Cardiac muscle cell (in vitro differentiated cells and primary cell): ENCODE measurements around the gene NRF1. TPM values are rescaled to one million over a fixed set of nuclear protein-coding genes. Genes with fewer than 3 reads are reported as not detected.
A peak's percentile ranks its signal among the peaks of the same experiment; 100 is the strongest.

Source experiments
- DNase-seq, 2 donors: peaks; one replicate each; pipeline versions ENCODE4 v3.0.0 to v3.0.0-alpha.2; 2010 to 2017; ENCODE audit warnings: low read depth in 1 of 2, low spot score in 1 of 2
- H3K27ac ChIP-seq: fragments of 200-600 bp; sonication (generic); 2 replicates; pipeline ENCODE4 v1.5.1; 2016
- H3K27me3 ChIP-seq: fragments of 200-600 bp; sonication (generic); 2 replicates; pipeline ENCODE4 v1.6.0; 2016; ENCODE audit warnings: control low read depth
- H3K36me3 ChIP-seq: fragments of 200-600 bp; sonication (generic); 2 replicates; pipeline ENCODE4 v1.5.1; 2016; ENCODE audit warnings: control low read depth
- H3K4me1 ChIP-seq: fragments of 200-600 bp; sonication (generic); 2 replicates; pipeline ENCODE4 v1.8.1; 2017; ENCODE audit warnings: low read depth, mild to moderate bottlenecking, mixed run types
- H3K4me3 ChIP-seq: fragments of 200-600 bp; sonication (generic); 2 replicates; pipeline ENCODE4 v1.5.1; 2016; ENCODE audit warnings: mild to moderate bottlenecking
- H3K9me3 ChIP-seq: fragments of 200-600 bp; sonication (generic); 2 replicates; pipeline ENCODE4 v1.5.1; 2017; ENCODE audit warnings: low read depth, mild to moderate bottlenecking, control low read depth
- polyA plus RNA-seq: library from polyadenylated mRNA; unstranded; fragments of >200 nt; fragmentation: Nextera tagmentation; extraction: Ambion mirVana; gene quantifications from 2 replicates; pipeline ENCODE4 v1.2.1, GENCODE V29; 2016
- total RNA-seq: library from RNA; depleted of rRNA; stranded (reverse); fragments of >200 nt; gene quantifications from 2 replicates; pipeline ENCODE4 v1.2.3, GENCODE V29; 2016
- TF ChIP-seq, protein P1 (sequence below): IDR thresholded peaks from 2 replicates; pipeline ENCODE4 v1.5.1; 2012; ENCODE audit warnings: low read depth, mild to moderate bottlenecking, low read length

Gene NRF1
- total and polyA plus RNA-seq, 2 experiments from 2014 or later, result 9.3 to 12.3 TPM

DNA sequence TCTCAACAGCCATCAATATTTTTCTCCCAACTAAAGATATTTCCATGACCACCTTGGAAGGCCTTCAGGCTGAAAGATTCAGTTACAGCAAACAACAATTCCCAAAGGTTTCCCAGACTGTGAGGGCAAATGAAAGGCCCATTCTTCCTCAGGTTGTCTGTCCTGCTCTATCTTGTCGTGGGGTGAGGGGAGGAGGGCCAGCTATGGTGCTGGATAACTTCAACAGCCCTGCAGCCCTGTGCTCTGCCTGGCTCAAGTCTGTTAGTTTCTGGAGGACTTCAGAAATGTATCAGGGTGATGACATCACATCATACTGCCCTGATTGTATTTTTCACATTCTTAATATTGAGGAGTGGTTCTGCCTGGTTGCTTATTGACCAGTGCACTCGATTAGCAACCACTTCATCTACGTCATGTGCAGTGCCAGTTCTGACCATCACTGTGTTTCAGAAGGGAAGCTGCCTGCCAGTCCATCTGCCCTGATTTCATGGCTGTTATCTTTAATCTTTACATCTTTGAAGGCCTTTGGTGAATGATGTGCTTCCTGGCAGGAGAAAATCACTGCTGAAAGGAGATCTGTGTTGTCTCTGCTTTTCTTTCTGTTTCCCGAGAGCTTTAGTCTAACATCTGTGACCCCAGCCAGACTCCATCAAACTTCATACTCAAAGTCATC lies 135.5 kb downstream of the NRF1 start:
- no peak for DNase-seq
- Histone ChIP-seq H3K4me1 (peaks cover 26% of the 10 kb centered on the region), H3K27me3 (no peaks in the 10 kb centered on the region), H3K9me3 (no peaks in the 10 kb centered on the region), H3K4me3 (no peak overlapping the region), H3K36me3 (no peaks in the 10 kb centered on the region), H3K27ac (no peak overlapping the region)
- TF ChIP-seq, protein P1, sequence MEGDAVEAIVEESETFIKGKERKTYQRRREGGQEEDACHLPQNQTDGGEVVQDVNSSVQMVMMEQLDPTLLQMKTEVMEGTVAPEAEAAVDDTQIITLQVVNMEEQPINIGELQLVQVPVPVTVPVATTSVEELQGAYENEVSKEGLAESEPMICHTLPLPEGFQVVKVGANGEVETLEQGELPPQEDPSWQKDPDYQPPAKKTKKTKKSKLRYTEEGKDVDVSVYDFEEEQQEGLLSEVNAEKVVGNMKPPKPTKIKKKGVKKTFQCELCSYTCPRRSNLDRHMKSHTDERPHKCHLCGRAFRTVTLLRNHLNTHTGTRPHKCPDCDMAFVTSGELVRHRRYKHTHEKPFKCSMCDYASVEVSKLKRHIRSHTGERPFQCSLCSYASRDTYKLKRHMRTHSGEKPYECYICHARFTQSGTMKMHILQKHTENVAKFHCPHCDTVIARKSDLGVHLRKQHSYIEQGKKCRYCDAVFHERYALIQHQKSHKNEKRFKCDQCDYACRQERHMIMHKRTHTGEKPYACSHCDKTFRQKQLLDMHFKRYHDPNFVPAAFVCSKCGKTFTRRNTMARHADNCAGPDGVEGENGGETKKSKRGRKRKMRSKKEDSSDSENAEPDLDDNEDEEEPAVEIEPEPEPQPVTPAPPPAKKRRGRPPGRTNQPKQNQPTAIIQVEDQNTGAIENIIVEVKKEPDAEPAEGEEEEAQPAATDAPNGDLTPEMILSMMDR, result no peak

DNA sequence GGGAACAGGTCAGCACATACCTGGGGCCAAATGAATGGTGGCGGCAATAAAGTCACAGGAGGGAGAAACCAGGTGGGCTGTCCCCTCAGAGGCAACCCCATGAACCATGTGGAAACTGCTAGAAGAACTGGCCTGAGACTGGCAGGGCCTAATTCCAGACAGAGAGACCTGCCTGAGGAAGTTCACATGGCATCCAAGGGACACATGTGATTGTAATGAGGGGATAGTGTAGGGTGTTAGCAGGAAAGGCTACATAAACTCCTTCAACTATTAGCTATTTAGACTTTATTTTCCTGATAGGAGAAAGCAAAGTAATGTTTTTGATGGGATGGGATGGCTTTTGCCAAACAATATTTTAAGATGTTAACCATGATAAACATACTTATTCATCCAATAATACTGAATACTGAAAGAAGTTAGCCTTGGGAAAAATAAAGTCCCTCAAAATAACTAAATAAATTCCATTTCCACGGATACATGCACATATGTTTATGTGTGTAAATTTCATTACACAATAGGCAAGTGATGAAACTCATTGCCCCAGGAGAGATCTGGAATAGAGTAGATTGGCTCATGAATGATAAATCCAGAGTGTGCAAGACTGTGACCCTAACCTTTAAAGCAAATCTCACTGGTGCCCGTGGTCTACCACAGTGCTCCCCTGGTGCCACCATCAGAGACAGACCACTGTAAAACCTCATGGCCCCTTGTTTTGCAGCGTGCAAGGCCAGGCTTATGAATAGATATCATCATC lies 137.0 kb downstream of the NRF1 start:
- no peaks in the 10 kb centered on the region for H3K27me3 ChIP-seq
- TF ChIP-seq, protein P1, result no peak
- no peaks in the 10 kb centered on the region for H3K9me3 ChIP-seq
- DNase-seq, result peak in 1 of 2 donors; percentile 25
- no peak overlapping the region for H3K4me3 ChIP-seq
- H3K4me1 ChIP-seq, result peaks cover 13% of the 10 kb centered on the region
- H3K27ac ChIP-seq, result no peak overlapping the region
- H3K36me3 ChIP-seq, result no peaks in the 10 kb centered on the region

DNA sequence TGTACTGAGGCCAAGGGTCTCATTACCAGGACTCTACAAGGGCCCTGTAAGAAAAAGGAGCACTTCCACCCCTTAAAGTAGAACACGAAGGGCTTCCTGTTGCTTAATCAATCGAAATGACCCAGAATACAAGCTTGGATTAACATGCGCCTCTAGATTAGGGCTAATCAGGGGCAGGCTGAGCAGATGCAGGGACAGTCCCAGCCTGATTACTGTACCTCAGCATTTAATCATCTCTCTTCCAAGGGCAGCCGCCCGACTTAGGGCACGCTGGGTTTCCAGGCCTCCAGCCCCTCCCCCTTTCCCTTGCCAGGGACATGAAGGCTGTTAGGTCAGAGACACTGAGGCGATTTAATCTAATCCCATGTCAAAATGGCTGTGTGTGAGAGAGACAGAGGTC lies 138.6 kb downstream of the NRF1 start:
- peaks cover 2% of the 10 kb centered on the region for H3K36me3 ChIP-seq
- no peak for DNase-seq
- H3K27me3 ChIP-seq, result no peaks in the 10 kb centered on the region
- H3K9me3 ChIP-seq, result no peaks in the 10 kb centered on the region
- H3K4me1 ChIP-seq, result peaks cover 13% of the 10 kb centered on the region
- H3K4me3 ChIP-seq, result no peak overlapping the region
- TF ChIP-seq, protein P1, result no peak
- no peak overlapping the region for H3K27ac ChIP-seq

DNA sequence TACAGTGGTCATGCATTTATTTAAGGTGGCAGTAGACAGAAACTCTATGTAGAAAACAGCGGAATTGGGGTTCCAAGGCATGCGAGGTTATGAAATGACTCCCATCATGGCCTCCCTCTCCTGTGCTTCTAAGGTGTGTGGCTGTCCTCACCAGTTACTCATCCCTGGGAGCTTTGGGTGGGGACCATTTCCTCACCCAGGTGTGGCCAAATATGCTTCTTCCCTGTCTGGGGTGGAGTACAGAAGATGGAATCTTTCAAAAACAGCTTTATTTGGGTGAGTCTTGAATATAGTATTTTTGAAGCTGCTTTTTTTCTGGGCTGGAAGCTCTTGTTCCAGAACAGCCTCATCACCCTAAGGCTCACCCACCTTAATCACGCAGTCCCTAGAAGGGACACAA lies 139.0 kb downstream of the NRF1 start:
- H3K4me1 ChIP-seq, result peaks cover 13% of the 10 kb centered on the region
- no peak for DNase-seq
- TF ChIP-seq, protein P1, result no peak
- no peaks in the 10 kb centered on the region for H3K27me3 ChIP-seq
- no peak overlapping the region for H3K4me3 ChIP-seq
- no peaks in the 10 kb centered on the region for H3K9me3 ChIP-seq
- no peak overlapping the region for H3K27ac ChIP-seq
- peaks cover 4% of the 10 kb centered on the region for H3K36me3 ChIP-seq

DNA sequence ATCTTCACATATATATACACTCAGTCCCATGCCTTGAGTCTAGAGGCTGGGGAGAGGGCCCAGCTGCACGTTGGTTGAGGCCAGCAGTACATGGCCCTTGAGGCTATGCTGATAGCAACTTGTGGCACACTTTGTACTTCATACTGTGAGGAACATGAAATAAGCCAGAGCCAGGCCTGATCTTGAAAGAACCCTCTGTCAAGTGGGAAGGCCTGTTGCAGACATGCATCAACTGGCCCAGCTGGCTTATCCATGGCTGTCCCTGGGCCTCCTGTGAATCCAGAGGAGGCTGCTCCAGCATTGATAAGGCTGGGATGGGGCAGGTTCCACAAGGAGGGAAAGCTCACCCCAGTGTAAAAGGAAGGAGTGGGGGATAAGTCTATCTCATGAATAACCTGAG lies 140.4 kb downstream of the NRF1 start:
- no peaks in the 10 kb centered on the region for H3K9me3 ChIP-seq
- DNase-seq, result peak in 1 of 2 donors; percentile 67
- no peak overlapping the region for H3K27ac ChIP-seq
- TF ChIP-seq, protein P1, result no peak
- H3K36me3 ChIP-seq, result peaks cover 4% of the 10 kb centered on the region
- no peaks in the 10 kb centered on the region for H3K27me3 ChIP-seq
- peaks cover 2% of the 10 kb centered on the region for H3K4me1 ChIP-seq
- H3K4me3 ChIP-seq, result no peak overlapping the region
